Lower lobe of right lung (tissue), 2 donors: Measurements from ENCODE around the gene KRTAP10-3. TPM values are rescaled to one million over a fixed set of nuclear protein-coding genes. Genes with fewer than 3 reads are reported as not detected.
"Not testable (repeated sequence)": the region's sequence is repeated elsewhere in the genome, so short reads cannot be mapped to it uniquely, and the experiment has no call there.

Source experiments
- ATAC-seq, 2 donors: fragments of 200-7000 bp; cut with Tn5 transposase; one replicate each; pipeline ENCODE4 v1.9.1; 2020 to 2022; ENCODE audit warnings: mild to moderate bottlenecking in 2 of 2, moderate library complexity in 2 of 2
- DNase-seq: peaks from one replicate; pipeline ENCODE4 v3.0.0-alpha.2; 2020
- H3K27ac ChIP-seq: fragments of 200-600 bp; one replicate; pipeline ENCODE4 v1.8.0; 2022
- H3K27me3 ChIP-seq: fragments of 200-600 bp; one replicate; pipeline ENCODE4 v1.8.0; 2022; ENCODE audit warnings: low read depth
- H3K36me3 ChIP-seq: fragments of 200-600 bp; one replicate; pipeline ENCODE4 v1.8.0; 2022; ENCODE audit warnings: mild to moderate bottlenecking
- H3K4me1 ChIP-seq: fragments of 200-600 bp; one replicate; pipeline ENCODE4 v1.8.0; 2022
- H3K4me3 ChIP-seq: fragments of 200-600 bp; one replicate; pipeline ENCODE4 v1.8.0; 2022; ENCODE audit warnings: mild to moderate bottlenecking
- H3K9me3 ChIP-seq: fragments of 200-600 bp; one replicate; pipeline ENCODE4 v1.8.0; 2022
- intact Hi-C: fragments of 100-400 bp; cut with DNase I; formaldehyde crosslinking; loops from one replicate; pipeline ENCODE4 v1.11.0; 2022
- total RNA-seq: library from RNA; stranded (reverse); fragmentation: NEBNext Ultra II Directional; extraction: Animal tissue kit (Norgen Biotek cat#: 25700); gene quantifications from one replicate; pipeline ENCODE4 v1.2.1, GENCODE V29; 2021
- TF ChIP-seq, protein P1 (sequence below): fragments of 200-600 bp; IDR thresholded peaks from one replicate; pipeline ENCODE4 v1.8.0; 2022; ENCODE audit warnings: antibody characterized with exemption, mild to moderate bottlenecking
- donor health status: DM: no; HTN: yes; CAD: no; lungs with severe emphysema.

The KRTAP10-3 gene
- total RNA-seq, 1 donor from 2014 or later, result not detected

DNA sequence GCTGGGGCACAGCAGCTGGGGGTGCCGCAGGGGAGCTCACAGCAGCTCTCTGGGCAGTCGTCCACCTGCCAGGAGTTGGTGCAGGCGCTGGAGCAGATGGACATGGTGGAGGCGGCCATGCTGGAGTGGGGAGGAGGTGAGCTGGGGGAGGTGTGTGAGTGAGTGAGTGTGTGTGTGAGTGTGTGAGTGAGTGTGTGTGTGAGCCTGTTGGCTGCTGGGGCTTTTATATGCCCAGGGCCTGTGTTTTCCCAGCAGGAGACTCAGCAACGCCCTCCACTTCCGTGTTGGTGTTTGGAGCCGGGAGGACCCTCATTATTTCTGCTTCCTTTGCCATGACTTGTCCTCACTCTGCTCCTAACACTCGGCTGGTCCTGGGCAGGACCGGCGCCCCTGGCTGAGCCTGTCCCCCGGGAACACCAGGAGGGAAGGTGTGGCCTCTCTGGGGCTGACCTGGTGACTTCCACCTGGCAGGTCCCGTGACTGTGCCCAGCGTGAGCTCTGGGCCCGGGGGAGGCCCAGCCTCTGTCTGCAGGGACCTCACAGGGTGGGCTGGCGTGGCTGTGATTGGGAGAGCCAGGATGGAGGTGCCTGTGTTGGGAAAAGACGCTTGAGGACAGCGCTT is 7.1 kb downstream of the KRTAP10-3 start, which contains the start of gene KRTAP10-2:
TSS of gene KRTAP10-2 (minus strand) at position 166 of the 622 bp plus-strand sequence. CDS start at position 119, 47 bp downstream.
- Histone ChIP-seq H3K27ac (no peak within 1 kb of the TSS), H3K36me3 (no peaks in the 10 kb centered on the region), H3K27me3 (no peaks in the 10 kb centered on the region), H3K9me3 (no peaks in the 10 kb centered on the region), H3K4me3 (no peak within 1 kb of the TSS), H3K4me1 (no peaks in the 10 kb centered on the region)
- TF ChIP-seq, protein P1, sequence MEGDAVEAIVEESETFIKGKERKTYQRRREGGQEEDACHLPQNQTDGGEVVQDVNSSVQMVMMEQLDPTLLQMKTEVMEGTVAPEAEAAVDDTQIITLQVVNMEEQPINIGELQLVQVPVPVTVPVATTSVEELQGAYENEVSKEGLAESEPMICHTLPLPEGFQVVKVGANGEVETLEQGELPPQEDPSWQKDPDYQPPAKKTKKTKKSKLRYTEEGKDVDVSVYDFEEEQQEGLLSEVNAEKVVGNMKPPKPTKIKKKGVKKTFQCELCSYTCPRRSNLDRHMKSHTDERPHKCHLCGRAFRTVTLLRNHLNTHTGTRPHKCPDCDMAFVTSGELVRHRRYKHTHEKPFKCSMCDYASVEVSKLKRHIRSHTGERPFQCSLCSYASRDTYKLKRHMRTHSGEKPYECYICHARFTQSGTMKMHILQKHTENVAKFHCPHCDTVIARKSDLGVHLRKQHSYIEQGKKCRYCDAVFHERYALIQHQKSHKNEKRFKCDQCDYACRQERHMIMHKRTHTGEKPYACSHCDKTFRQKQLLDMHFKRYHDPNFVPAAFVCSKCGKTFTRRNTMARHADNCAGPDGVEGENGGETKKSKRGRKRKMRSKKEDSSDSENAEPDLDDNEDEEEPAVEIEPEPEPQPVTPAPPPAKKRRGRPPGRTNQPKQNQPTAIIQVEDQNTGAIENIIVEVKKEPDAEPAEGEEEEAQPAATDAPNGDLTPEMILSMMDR, result no peak
- DNase-seq (peak; percentile 28), ATAC-seq (peak in 1 of 2 donors; percentile 12)
- intact Hi-C loops, result no loop called here

DNA sequence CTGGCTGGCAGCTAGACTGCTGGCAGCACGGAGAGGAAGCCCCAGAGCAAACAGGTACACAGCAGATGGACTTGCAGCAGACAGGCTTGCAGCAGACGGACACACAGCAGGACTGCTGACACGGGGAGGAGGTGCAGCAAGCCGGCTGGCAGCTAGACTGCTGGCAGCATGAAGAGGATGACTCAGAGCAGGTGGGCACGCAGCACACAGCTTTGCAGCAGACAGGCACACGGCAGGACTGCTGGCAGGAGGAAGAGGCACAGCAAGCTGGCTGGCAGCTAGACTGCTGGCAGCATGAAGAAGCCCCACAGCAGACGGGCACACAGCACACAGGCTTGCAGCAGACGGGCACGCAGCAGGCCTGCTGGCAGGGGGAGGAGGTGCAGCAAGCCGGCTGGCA is 7.8 kb downstream of the KRTAP10-3 start:
- TF ChIP-seq, protein P1, result no peak
- Histone ChIP-seq H3K4me3 (no peak overlapping the region), H3K4me1 (no peaks in the 10 kb centered on the region), H3K36me3 (no peaks in the 10 kb centered on the region), H3K27me3 (no peaks in the 10 kb centered on the region), H3K9me3 (no peaks in the 10 kb centered on the region), H3K27ac (no peak overlapping the region)
- intact Hi-C loops, result no loop called here
- peak; percentile 15 for DNase-seq
- no peak for ATAC-seq

DNA sequence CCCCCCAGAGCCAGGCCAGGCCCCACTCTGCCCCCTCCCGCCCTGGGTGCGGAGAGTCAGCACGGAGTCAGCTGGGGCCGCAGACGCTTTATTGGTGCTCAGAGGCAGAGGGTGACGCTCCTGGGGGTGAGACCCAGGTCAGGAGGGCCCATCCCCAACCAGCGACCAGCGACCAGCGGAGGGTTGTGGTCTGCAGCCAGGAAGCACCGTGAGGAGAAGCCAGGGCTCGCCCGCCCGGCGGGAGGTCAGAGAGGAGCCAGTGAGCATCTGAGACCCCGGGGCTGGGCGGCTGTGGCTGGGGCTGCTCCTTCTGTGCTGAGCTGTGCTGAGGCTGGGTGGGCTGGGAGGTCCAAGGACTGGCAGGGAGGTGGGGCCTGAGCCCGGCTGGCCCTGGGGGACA is 8.3 kb downstream of the KRTAP10-3 start:
- H3K4me1 ChIP-seq, H3K36me3 ChIP-seq, intact Hi-C loops, H3K27ac ChIP-seq, H3K27me3 ChIP-seq, H3K9me3 ChIP-seq, H3K4me3 ChIP-seq: not testable (repeated sequence)
- DNase-seq, result peak; percentile 32
- peak; percentile 16 to 45 for ATAC-seq

- Histone ChIP-seq H3K4me3 (no peak overlapping the region), H3K27ac (no peak overlapping the region), H3K9me3 (no peaks in the 10 kb centered on the region), H3K27me3 (no peaks in the 10 kb centered on the region), H3K4me1 (no peaks in the 10 kb centered on the region), H3K36me3 (no peaks in the 10 kb centered on the region)
- intact Hi-C loops, result no loop called here
- DNase-seq (peak; percentile 19), ATAC-seq (peak in 1 of 2 donors; percentile 36)
- TF ChIP-seq, protein P1, result no peak
Measured at GRCh38 chr21:44549525-44550211, 8.9 kb downstream of the KRTAP10-3 start.

GRCh38 chr21:44548922-44549321 is 9.7 kb downstream of the KRTAP10-3 start:
- TF ChIP-seq, protein P1, result no peak
- Histone ChIP-seq H3K4me3 (no peak overlapping the region), H3K27me3 (no peaks in the 10 kb centered on the region), H3K27ac (no peak overlapping the region), H3K4me1 (no peaks in the 10 kb centered on the region), H3K36me3 (no peaks in the 10 kb centered on the region), H3K9me3 (no peaks in the 10 kb centered on the region)
- DNase-seq, result no peak
- intact Hi-C loops, result no loop called here
- ATAC-seq, result no peak

DNA sequence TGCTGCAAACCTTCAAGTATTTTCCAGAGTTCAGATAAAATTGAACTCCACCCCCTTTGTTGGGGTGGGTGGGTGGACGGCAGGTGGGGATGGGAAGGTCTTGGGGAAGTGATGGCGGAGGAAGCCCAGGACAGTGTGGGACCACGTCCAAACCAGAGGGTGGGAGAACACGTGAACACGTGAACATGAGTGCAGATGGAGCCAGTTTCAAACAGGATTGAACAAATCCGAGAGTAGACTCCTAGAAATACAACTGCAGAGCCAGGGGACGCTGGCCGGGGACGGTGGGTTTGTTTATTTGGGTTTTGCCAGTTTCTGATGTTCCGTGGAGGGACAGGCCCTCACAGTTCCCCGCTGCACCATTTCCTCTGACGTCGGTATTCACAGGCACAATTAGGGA is 10.2 kb downstream of the KRTAP10-3 start:
- intact Hi-C loops, result no loop called here
- Histone ChIP-seq H3K27ac (no peak overlapping the region), H3K4me1 (no peaks in the 10 kb centered on the region), H3K4me3 (no peak overlapping the region), H3K27me3 (no peaks in the 10 kb centered on the region), H3K9me3 (no peaks in the 10 kb centered on the region), H3K36me3 (no peaks in the 10 kb centered on the region)
- ATAC-seq, result no peak
- DNase-seq, result no peak
- TF ChIP-seq, protein P1, result no peak
